Measurements from ENCODE around the gene LOXL3.

Gene LOXL3

GRCh38 chr2:74553892-74554819 lies at the start of gene LOXL3, which contains the start of gene DOK1:
LOXL3 (minus strand) TSS chr2:74553942; CDS start chr2:74552634, 1,308 bp downstream.
DOK1 (plus strand) TSS chr2:74554720; CDS start chr2:74554755, 35 bp downstream.
- DNase-seq (ENCODE audit: low spot score), result peak; percentile 69

GRCh38 chr2:74602586-74603281 lies 49.0 kb upstream of the LOXL3 start:
- DNase-seq (ENCODE audit: low spot score), result no peak

- DNase-seq (ENCODE audit: low spot score), result no peak
Observed at GRCh38 chr2:74599676-74600075, 45.9 kb upstream of the LOXL3 start.

- no peak for DNase-seq (ENCODE audit: low spot score)
Observed at GRCh38 chr2:74597410-74597809, 43.7 kb upstream of the LOXL3 start.

DNA sequence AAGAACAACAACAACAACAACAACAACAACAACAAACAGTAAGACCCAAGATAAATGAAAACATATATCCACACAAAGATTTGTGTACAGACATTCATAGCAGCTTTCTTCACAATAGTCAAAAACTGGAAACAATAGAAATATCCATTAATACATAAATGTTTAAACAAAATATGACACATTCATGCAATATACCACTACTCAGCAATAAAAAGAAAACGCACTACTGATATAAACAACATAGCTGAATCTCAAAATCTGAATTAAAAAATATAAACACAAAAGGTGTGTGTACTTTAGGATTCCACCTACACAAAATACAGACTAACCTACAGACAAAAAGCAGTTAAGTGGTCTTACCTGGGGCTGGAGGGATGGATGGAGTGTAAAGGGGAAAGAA lies 42.8 kb upstream of the LOXL3 start:
- DNase-seq (ENCODE audit: low spot score), result no peak

DNA sequence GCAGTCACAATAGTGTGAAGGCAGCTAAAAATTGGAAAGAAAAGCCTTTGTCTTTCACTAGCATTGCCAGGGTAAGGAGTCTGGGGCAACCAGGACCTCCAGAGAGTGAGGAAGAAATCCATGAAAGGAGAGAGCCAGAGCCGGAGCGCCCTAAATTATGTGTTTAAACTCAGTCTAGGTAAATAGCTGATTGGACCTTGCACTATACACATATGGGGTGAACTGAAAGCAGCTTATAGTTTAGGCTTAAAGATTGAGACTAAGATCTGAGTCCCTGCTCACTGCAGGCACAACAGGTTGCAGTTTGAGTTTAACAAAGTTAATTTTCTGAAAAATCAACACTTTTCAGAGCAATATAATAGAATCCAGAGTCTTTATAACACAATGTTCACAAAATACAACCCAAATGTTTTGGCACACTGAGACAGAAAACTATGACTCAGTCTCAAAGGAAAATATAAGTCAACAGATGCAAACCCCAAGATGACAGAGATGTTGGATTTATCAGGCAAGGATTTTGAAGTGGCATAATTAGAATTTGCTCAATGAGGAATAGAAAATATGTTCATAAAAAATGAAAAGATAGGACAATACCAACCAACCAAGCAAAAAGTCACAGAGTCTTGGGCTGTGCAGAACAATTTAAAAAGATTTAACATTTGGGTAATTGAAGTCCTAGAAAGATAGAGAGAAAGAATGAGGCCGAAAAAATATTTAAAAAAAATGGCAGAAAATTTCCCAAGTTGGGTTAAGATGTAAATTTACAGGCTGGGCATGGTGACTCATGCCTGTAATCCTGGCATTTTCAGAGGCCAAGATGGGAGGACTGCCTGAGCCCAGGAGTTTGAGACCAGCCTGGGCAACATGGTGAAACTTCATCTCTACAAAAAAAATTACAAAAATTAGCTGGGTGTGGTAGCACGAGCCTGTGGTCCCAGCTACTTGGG lies 40.4 kb upstream of the LOXL3 start:
- DNase-seq (ENCODE audit: low spot score), result no peak

DNA sequence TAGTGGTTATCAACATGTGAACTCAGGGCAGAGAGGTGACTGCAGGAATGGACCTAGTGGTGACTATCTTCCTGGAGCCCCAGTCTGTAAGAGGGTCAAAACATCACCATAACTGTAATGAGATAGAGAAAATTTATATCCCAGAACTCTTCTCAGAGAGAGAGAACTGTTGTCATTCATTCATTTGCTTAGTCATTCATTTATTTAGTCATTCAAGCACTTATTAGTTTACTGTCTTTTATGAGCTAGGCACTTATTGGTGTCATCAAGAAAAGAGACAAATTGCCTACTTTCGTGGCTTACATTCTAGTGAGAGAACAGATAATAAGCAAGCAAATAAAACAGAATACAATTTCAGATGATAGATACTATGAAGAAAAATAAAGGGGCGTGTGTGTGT lies 34.9 kb upstream of the LOXL3 start:
- DNase-seq (ENCODE audit: low spot score), result no peak

DNA sequence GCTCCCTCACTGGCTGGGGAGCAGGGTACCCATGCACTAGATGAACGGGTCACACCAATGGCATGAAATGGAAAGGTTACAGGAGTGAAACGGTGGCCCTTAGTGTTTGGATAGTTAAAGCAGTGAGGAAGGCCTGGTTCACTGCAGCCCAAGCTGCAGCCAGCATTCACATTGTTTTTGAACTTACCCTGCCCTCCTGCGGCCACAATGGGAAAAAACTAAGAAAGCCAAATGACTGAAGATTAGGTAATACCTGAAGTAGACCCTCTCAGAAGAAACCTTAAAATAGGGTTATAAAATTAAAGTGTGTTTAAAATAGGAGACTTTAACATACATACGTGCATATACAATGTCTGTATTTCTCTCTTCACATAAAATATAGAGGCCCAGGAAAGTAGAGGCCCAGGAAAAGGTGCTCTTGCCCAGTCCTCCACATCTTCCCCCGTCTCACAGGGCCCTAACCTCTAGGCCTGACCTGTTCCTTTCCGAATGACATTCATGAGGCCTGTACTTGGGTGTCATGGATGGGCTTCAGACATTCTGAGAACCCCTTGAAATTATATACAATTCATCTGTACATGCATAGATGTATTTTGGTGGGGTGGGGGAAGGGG lies 34.0 kb upstream of the LOXL3 start:
- peak; percentile 45 for DNase-seq (ENCODE audit: low spot score)

- DNase-seq (ENCODE audit: low spot score), result peak; percentile 8
Observed at GRCh38 chr2:74585406-74586185, 31.9 kb upstream of the LOXL3 start.

DNA sequence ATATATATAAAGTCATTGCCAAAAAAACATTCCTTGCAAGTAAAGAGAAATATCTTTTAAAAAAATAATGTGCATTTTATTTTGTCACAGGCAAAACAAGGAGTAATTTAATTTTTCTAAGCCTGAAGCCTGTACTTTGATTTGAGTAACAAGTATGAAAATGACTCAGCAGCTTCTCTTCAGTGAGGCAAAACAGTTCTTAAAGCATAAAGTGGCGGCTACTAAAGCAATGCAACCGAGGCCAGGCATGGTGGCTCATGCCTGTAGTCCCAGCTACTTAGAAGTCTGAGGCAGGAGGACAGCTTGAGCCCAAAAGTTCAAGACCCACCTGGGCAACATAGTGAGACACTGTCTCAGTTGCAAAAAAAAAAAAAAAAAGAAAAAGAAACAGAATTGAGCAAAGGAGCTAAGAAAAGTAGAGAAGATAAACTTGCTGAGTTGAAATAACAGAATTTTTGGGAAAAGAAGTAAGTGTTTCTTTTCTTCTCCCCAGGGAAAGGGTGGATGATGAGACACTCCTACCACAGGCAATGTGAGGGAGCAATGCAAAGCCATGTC lies 30.4 kb upstream of the LOXL3 start:
- DNase-seq (ENCODE audit: low spot score), result no peak

DNA sequence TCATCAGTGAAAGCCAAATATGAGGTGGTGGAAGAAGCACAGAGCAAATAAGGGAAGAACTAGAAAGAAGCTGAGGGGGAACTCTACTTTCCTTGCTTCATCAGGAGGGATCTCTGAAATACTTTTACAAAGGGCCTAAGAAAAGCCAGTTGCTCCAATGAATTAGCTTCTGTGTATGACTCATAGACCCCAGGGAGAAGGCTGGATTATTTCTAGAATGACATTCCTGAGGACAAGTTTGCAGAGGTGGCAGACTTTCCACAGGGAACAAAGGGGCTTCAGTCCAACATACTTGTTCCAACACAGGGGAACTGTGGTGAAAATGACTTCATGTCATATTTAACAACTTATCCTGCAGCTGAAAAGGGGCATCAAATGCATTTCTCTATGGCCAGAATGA lies 29.8 kb upstream of the LOXL3 start:
- DNase-seq (ENCODE audit: low spot score), result no peak

DNA sequence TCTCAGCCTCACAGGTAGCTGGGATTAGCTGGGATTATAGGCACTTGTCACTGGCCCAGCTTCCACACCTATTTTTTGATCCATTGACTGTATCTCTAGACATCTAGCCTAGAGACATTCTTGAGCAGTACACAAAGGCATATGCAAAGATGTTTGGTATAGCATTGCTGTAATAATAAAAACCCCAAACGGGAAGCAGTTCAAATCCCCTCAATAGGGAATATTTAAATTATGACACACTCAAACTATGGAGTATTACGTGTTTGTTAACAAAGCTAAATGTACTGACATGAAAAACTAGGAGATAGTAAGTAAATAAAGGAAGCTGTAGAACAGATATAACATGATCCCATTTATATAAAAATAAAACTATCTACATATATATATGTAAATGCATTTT lies 28.4 kb upstream of the LOXL3 start:
- DNase-seq (ENCODE audit: low spot score), result no peak

DNA sequence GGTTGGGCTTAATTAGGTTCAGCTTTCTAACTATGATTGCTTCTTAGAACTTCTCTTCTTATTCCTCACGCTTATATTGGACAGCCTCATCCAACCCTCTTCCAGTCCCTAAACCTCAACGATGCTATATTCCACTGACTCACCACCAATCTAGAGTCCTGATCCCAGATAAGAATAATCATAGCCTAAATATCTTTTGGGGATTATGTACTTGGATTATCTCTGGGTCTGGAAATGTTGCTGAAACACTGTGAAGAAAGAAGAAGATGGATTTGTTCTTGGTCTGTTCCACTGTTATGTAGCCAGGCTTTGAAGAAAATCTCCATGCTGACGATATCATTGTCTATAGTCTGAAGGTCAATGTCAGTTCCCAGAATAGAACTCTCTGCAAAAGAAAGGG lies 27.7 kb upstream of the LOXL3 start:
- DNase-seq (ENCODE audit: low spot score), result no peak

DNA sequence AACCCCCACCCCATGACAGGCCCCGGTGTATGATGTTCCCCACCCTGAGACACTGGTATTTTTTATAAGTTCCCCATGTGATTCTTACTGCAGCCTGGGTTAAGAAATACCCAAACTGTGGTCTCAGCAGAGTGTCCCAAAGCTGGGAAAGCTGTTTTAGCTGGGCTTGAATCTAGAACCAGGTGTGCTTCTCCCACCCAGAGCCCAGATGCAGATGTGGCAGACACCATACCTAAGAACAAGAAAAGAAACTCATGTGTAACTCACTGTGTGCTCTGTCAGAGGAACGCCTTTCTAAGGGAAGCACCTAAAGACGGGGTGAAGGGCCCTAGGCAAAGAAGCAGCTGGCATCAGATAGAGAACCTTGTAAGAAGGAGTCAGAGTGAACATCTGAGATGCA lies 24.7 kb upstream of the LOXL3 start:
- no peak for DNase-seq (ENCODE audit: low spot score)

DNA sequence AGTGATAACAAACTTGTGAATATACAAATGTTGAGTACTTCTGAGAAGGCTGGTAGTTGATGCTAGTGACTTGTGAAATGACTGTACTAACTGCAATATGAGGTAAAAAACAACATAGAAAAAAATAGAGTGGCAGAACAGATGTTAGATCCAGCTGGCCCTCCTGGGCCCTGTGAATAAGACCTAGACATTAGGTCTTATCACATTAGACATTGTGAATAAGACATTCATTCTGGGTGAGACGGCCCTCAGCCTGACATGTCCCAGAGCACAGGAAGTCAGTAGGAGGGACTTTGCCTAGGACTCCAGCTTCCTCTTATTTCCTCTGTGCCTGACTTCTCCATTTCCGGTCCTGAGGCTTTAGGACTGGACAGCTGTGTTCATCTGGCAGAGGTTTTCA lies 23.7 kb upstream of the LOXL3 start:
- DNase-seq (ENCODE audit: low spot score), result no peak

- DNase-seq (ENCODE audit: low spot score), result no peak
Observed at GRCh38 chr2:74576863-74577229, 23.1 kb upstream of the LOXL3 start.

DNA sequence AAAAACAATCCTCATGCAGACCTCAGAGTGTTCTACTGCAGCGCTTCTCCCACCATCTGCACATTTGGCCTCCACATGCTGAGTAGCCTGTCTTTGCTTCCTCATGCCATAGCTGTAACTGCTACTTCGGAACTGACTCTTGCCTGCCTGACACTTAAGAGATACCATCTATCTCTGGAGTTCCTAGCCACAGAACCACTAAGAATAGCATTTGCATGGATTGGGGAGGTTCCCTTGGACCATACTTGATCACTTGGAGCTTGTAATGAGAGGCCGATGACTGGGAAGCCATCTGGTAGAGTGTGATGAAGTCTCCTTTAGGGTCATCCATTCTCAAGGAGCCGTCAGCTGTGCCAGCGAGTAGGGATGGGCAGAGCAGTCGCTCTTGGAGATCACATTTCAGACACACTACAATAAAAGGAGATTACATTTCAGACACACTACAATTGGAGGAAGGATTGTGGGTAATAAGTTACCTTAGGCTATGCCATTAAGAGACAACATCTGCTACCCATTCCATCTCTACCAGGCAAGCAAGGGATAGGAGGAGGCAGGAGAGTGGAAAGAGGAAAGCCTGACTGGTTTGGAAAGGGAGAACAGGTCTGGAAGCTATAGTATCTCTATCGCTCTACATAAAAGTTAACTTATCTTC lies 22.6 kb upstream of the LOXL3 start:
- no peak for DNase-seq (ENCODE audit: low spot score)

DNA sequence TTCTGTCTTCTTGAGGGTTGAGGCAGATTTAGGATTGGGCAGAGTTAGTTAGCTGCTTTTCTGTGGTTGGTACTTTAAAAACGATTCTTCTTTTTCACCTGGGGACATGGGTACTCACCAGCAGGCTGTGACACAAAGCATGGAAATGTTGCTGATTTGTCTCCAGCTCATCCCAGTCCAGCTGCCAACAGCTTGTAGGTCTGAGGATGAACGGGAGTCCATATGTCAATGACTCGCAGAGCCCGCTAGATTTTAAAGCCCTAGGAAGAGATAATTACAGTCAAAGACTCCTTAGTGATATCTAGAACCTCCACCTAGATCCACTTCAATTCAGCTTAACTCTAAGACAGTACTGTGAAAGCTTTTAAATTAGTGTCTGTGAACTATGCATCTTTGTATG lies 21.6 kb upstream of the LOXL3 start:
- DNase-seq (ENCODE audit: low spot score), result no peak

DNA sequence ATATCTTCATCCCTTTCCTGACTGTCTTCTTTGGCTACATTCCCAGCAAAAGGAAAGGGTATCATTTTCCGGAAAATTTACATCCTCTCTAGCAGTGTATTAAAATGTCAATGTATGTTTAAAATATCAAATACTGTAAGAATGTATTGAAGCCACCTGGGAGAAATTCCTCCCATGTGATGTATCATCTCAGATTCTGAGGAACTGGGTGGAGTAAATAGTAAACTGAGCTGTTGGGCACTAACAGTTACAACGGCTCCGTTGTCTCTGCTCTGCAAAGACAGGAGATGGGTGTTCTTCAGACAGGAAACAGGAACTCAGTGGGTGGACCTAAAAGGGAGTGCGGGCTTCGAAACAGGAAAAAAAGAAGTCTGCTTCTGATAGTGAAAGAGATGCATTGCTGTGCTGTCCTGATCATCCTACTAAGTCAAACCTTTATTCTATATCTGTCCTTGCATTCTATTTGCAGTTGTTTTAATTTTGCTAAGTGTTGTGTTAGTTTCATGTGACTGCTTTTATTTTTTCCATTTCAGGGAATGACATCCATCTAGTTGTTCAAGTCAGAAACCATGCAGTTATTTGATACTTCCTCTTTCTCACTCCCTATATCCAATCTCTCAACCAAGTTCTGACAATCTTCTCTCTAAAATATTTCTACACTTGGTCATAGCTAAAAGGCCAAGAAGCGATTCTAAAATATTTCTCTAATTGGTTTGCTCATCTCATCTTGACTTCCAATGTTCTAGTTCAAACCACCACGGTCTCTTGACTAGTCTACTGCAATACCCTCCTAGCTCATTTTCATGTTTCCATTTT lies 20.2 kb upstream of the LOXL3 start:
- no peak for DNase-seq (ENCODE audit: low spot score)
